Measurements from ENCODE around the gene SPSB1.
"Not testable (repeated sequence)": the region's sequence is repeated elsewhere in the genome, so short reads cannot be mapped to it uniquely, and the experiment has no call there.

SPSB1 gene

GRCh38 chr1:9280015-9280860 lies 12.5 kb upstream of the SPSB1 start:
- DNase-seq = no peak

- DNase-seq = no peak
Observed at GRCh38 chr1:9281071-9281827, 11.4 kb upstream of the SPSB1 start.

- DNase-seq = no peak
Observed at GRCh38 chr1:9281908-9282695, 10.6 kb upstream of the SPSB1 start.

- no peak for DNase-seq
Observed at GRCh38 chr1:9282696-9282955, 10.1 kb upstream of the SPSB1 start.

GRCh38 chr1:9284061-9284460 lies 8.6 kb upstream of the SPSB1 start:
- no peak for DNase-seq

GRCh38 chr1:9286556-9286955 lies 6.1 kb upstream of the SPSB1 start:
- DNase-seq = no peak

GRCh38 chr1:9289090-9289534 lies 3.6 kb upstream of the SPSB1 start:
- no peak for DNase-seq

GRCh38 chr1:9289711-9290485 lies 2.8 kb upstream of the SPSB1 start:
- no peak for DNase-seq

- no peak for DNase-seq
Observed at GRCh38 chr1:9291914-9292360, 757 bp upstream of the SPSB1 start.

GRCh38 chr1:9293241-9293532 lies 493 bp downstream of the SPSB1 start:
- no peak for DNase-seq

- no peak for DNase-seq
Observed at GRCh38 chr1:9293533-9294404, 1.1 kb downstream of the SPSB1 start.

- no peak for DNase-seq
Observed at GRCh38 chr1:9294405-9294773, 1.7 kb downstream of the SPSB1 start.

GRCh38 chr1:9294910-9295636 lies 2.4 kb downstream of the SPSB1 start:
- DNase-seq = peak; percentile 12

GRCh38 chr1:9295884-9296283 lies 3.2 kb downstream of the SPSB1 start:
- DNase-seq = no peak

GRCh38 chr1:9296850-9297249 lies 4.2 kb downstream of the SPSB1 start:
- DNase-seq = no peak

GRCh38 chr1:9297831-9298230 lies 5.1 kb downstream of the SPSB1 start:
- DNase-seq = peak; percentile 76

- no peak for DNase-seq
Observed at GRCh38 chr1:9298282-9298681, 5.6 kb downstream of the SPSB1 start.

- DNase-seq = not testable (repeated sequence)
Observed at GRCh38 chr1:9299571-9300541, 7.2 kb downstream of the SPSB1 start.

- no peak for DNase-seq
Observed at GRCh38 chr1:9300573-9300972, 7.9 kb downstream of the SPSB1 start.

Measured in DMS79 (cell line).